Calu3 (cell line): ENCODE measurements around the gene LSAMP. TPM values are rescaled to one million over a fixed set of nuclear protein-coding genes. Genes with fewer than 3 reads are reported as not detected.

ENCODE experiments used
- BruUV-seq: library from RNA; stranded (reverse); fragments of 400-500 nt; replicated peaks from 2 replicates; lab custom pipeline; 2021; lab: Mats Ljungman, UMichigan
- CTCF ChIA-PET: fragments of 300-600 bp; sonication (Branson Sonifier 250); formaldehyde crosslinking; loops from one replicate; lab custom pipeline; 2022; ENCODE audit warnings: antibody characterized with exemption; lab: Charles Lee
- DNase-seq: peaks from one replicate; pipeline ENCODE4 v3.0.0; 2022
- H3K27ac Mint-ChIP-seq: one replicate; pipeline ENCODE4 v1.8.0; 2022; ENCODE audit warnings: mixed read lengths; ENCODE audit not compliant: unreplicated experiment
- H3K27me3 Mint-ChIP-seq: one replicate; pipeline ENCODE4 v1.8.0; 2022; ENCODE audit warnings: mixed read lengths; ENCODE audit not compliant: unreplicated experiment
- H3K36me3 Mint-ChIP-seq: one replicate; pipeline ENCODE4 v1.8.0; 2022; ENCODE audit warnings: mild to moderate bottlenecking, moderate library complexity, mixed read lengths; ENCODE audit not compliant: insufficient read depth, unreplicated experiment
- H3K4me1 Mint-ChIP-seq: one replicate; pipeline ENCODE4 v1.8.0; 2022; ENCODE audit warnings: mild to moderate bottlenecking, low read depth, mixed read lengths; ENCODE audit not compliant: unreplicated experiment
- H3K4me3 Mint-ChIP-seq: one replicate; pipeline ENCODE4 v1.8.0; 2022; ENCODE audit warnings: mild to moderate bottlenecking, low read depth, moderate library complexity, mixed read lengths; ENCODE audit not compliant: unreplicated experiment
- H3K9me3 Mint-ChIP-seq: one replicate; pipeline ENCODE4 v1.8.0; 2022; ENCODE audit warnings: low read depth, mixed read lengths; ENCODE audit not compliant: unreplicated experiment
- CTCF ChIP-seq: fragments of 200-600 bp; IDR thresholded peaks from one replicate; pipeline ENCODE4 v1.8.0; 2022; ENCODE audit warnings: antibody characterized with exemption; ENCODE audit not compliant: unreplicated experiment
- intact Hi-C: fragments of 100-400 bp; cut with micrococcal nuclease; formaldehyde crosslinking; loops from one replicate; pipeline ENCODE4 v1.10.0; 2022; ENCODE audit not compliant: unreplicated experiment
- total RNA-seq: library from RNA; stranded (reverse); gene quantifications from 2 replicates; pipeline ENCODE4 v1.2.3, GENCODE V29; 2022

LSAMP gene
- total RNA-seq, 1 experiment from 2014 or later: 0.90 TPM

GRCh38 chr3:116302087-116302747 is 143.1 kb downstream of the LSAMP start:
- H3K27me3 Mint-ChIP-seq: no peaks in the 10 kb centered on the region
- no peak for DNase-seq
- CTCF ChIA-PET: no interaction called here
- H3K36me3 Mint-ChIP-seq: no peaks in the 10 kb centered on the region
- intact Hi-C loops: no loop called here
- BruUV-seq: no TSS peak
- H3K4me1 Mint-ChIP-seq: peaks cover 9% of the 10 kb centered on the region
- H3K27ac Mint-ChIP-seq: peak overlapping the region; percentile 37
- no peak for TF ChIP-seq CTCF
- no peaks in the 10 kb centered on the region for H3K9me3 Mint-ChIP-seq
- H3K4me3 Mint-ChIP-seq: peak overlapping the region; percentile 10

GRCh38 chr3:116301422-116301821 is 143.9 kb downstream of the LSAMP start:
- Mint-ChIP-seq H3K36me3 (no peaks in the 10 kb centered on the region), H3K27ac (no peak overlapping the region), H3K9me3 (no peaks in the 10 kb centered on the region), H3K27me3 (no peaks in the 10 kb centered on the region), H3K4me1 (peaks cover 9% of the 10 kb centered on the region), H3K4me3 (no peak overlapping the region)
- DNase-seq: no peak
- BruUV-seq: no TSS peak
- intact Hi-C loops: no loop called here
- CTCF ChIA-PET: no interaction called here
- TF ChIP-seq CTCF: no peak

GRCh38 chr3:116300226-116300625 is 145.1 kb downstream of the LSAMP start:
- Mint-ChIP-seq H3K4me1 (peaks cover 9% of the 10 kb centered on the region), H3K36me3 (no peaks in the 10 kb centered on the region), H3K9me3 (no peaks in the 10 kb centered on the region), H3K27me3 (no peaks in the 10 kb centered on the region), H3K27ac (no peak overlapping the region), H3K4me3 (no peak overlapping the region)
- intact Hi-C loops: no loop called here
- TF ChIP-seq CTCF: no peak
- BruUV-seq: no TSS peak
- CTCF ChIA-PET: no interaction called here
- no peak for DNase-seq

GRCh38 chr3:116299646-116300081 is 145.6 kb downstream of the LSAMP start:
- Mint-ChIP-seq H3K9me3 (no peaks in the 10 kb centered on the region), H3K27me3 (no peaks in the 10 kb centered on the region), H3K27ac (no peak overlapping the region), H3K36me3 (no peaks in the 10 kb centered on the region), H3K4me3 (no peak overlapping the region), H3K4me1 (peaks cover 9% of the 10 kb centered on the region)
- no peak for DNase-seq
- CTCF ChIA-PET: interaction anchor here (0.8 kb wide), 1 partner anchor 24 kb away, joined by 3 read pairs; no protein-coding TSS in a partner anchor
- no peak for TF ChIP-seq CTCF
- intact Hi-C loops: no loop called here
- BruUV-seq: no TSS peak
